Hepatocyte (in vitro differentiated cells): ENCODE data around the gene MTPN. TPM values are rescaled to one million over a fixed set of nuclear protein-coding genes. Genes with fewer than 3 reads are reported as not detected.

Experiments used
- DNase-seq: peaks from one replicate; pipeline ENCODE4 v3.0.0-alpha.2; 2016; ENCODE audit warnings: low spot score
- H2AFZ ChIP-seq: fragments of 200-600 bp; sonication (generic); 2 replicates; pipeline ENCODE4 v1.6.0; 2016; ENCODE audit warnings: antibody characterized with exemption, mild to moderate bottlenecking
- H3K27ac ChIP-seq: fragments of 200-600 bp; sonication (generic); 2 replicates; pipeline ENCODE4 v1.5.1; 2016; ENCODE audit warnings: mild to moderate bottlenecking
- H3K27me3 ChIP-seq: fragments of 200-600 bp; sonication (generic); 2 replicates; pipeline ENCODE4 v1.6.1; 2016
- H3K36me3 ChIP-seq: fragments of 200-600 bp; sonication (generic); replicated peaks from 2 replicates; pipeline ENCODE4 v1.5.1; 2016; ENCODE audit warnings: low read depth; ENCODE audit not compliant: insufficient read depth
- H3K4me1 ChIP-seq: fragments of 200-600 bp; sonication (generic); 2 replicates; pipeline ENCODE4 v1.5.1; 2016; ENCODE audit warnings: mild to moderate bottlenecking, moderate library complexity; ENCODE audit not compliant: insufficient read depth
- H3K4me2 ChIP-seq: fragments of 200-600 bp; sonication (generic); 2 replicates; pipeline ENCODE4 v1.6.0; 2016
- H3K4me3 ChIP-seq: fragments of 200-600 bp; sonication (generic); 2 replicates; pipeline ENCODE4 v1.5.1; 2016; ENCODE audit warnings: mild to moderate bottlenecking
- H3K79me2 ChIP-seq: fragments of 200-600 bp; sonication (generic); 2 replicates; pipeline ENCODE4 v1.6.0; 2017; ENCODE audit warnings: mild to moderate bottlenecking
- H3K9me2 ChIP-seq: fragments of 200-600 bp; sonication (generic); replicated peaks from 2 replicates; pipeline ENCODE4 v1.6.0; 2017; ENCODE audit warnings: mild to moderate bottlenecking; ENCODE audit not compliant: insufficient read depth
- H3K9me3 ChIP-seq: fragments of 200-600 bp; sonication (generic); 2 replicates; pipeline ENCODE4 v1.5.1; 2016; ENCODE audit warnings: low read depth, mild to moderate bottlenecking
- H4K20me1 ChIP-seq: fragments of 200-600 bp; sonication (generic); 2 replicates; pipeline ENCODE4 v1.6.0; 2016; ENCODE audit warnings: mild to moderate bottlenecking; ENCODE audit not compliant: insufficient read depth, poor library complexity, severe bottlenecking
- CTCF ChIP-seq: fragments of 200-600 bp; sonication (generic); IDR thresholded peaks from 2 replicates; pipeline ENCODE4 v1.5.1; 2016; ENCODE audit warnings: antibody characterized with exemption, mild to moderate bottlenecking; ENCODE audit not compliant: poor library complexity
- EZH2 ChIP-seq: fragments of 200-600 bp; sonication (generic); IDR thresholded peaks from 2 replicates; pipeline ENCODE4 v1.6.1; 2016; ENCODE audit warnings: antibody characterized with exemption, mild to moderate bottlenecking, borderline replicate concordance
- EZH2phosphoT487 ChIP-seq: fragments of 200-600 bp; sonication (generic); IDR thresholded peaks from one replicate; pipeline ENCODE4 v1.6.1; 2018; ENCODE audit warnings: antibody characterized with exemption, mild to moderate bottlenecking, low read depth, moderate library complexity; ENCODE audit not compliant: unreplicated experiment, severe bottlenecking
- WGBS: methylation state at CpG from one replicate; pipeline ENCODE4 v1.1.6; 2016; ENCODE audit warnings: low lambda C conversion rate; ENCODE audit errors: missing lambda C conversion rate; 5-methylcytosine and 5-hydroxymethylcytosine counted together
- polyA plus RNA-seq: library from polyadenylated mRNA; unstranded; fragments of >200 nt; fragmentation: Nextera tagmentation; extraction: Ambion mirVana; gene quantifications from 2 replicates; pipeline ENCODE4 v1.2.1, GENCODE V29; 2016
- total RNA-seq: library from RNA; depleted of rRNA; stranded (reverse); fragments of >200 nt; gene quantifications from 2 replicates; pipeline ENCODE4 v1.2.3, GENCODE V29; 2014

MTPN gene
- total and polyA plus RNA-seq, 2 experiments from 2014 or later: 32.8 to 131 TPM

GRCh38 chr7:136015638-136016037 lies 38.5 kb upstream of the MTPN start:
- H3K27ac ChIP-seq: no peak overlapping the region
- H3K9me3 ChIP-seq: no peaks in the 10 kb centered on the region
- no peak overlapping the region for H3K4me3 ChIP-seq
- H3K27me3 ChIP-seq: no peaks in the 10 kb centered on the region
- no peak overlapping the region for H3K4me2 ChIP-seq
- H3K4me1 ChIP-seq: no peaks in the 10 kb centered on the region
- H2AFZ ChIP-seq: no peak overlapping the region
- no peaks in the 10 kb centered on the region for H3K36me3 ChIP-seq
- H3K9me2 ChIP-seq: no peaks in the 10 kb centered on the region
- DNase-seq: no peak
- H4K20me1 ChIP-seq: no peaks in the 10 kb centered on the region
- 23% methylated on average over 1 of the region's 1 CpG for WGBS
- TF ChIP-seq CTCF (no peak), EZH2phosphoT487 (no peak), EZH2 (no peak)
- H3K79me2 ChIP-seq: no peaks in the 10 kb centered on the region

- Histone ChIP-seq H3K4me3 (no peak overlapping the region), H3K79me2 (no peaks in the 10 kb centered on the region), H3K9me2 (no peaks in the 10 kb centered on the region), H4K20me1 (no peaks in the 10 kb centered on the region), H3K27ac (no peak overlapping the region), H3K27me3 (no peaks in the 10 kb centered on the region), H3K36me3 (no peaks in the 10 kb centered on the region), H2AFZ (no peak overlapping the region), H3K4me2 (no peak overlapping the region), H3K9me3 (no peaks in the 10 kb centered on the region), H3K4me1 (no peaks in the 10 kb centered on the region)
- no peak for DNase-seq
- no peak for TF ChIP-seq EZH2phosphoT487
- no peak for TF ChIP-seq CTCF
- 97% methylated on average over 3 of the region's 3 CpGs for WGBS
These were observed 37.5 kb upstream of the MTPN start for GRCh38 chr7:136014659-136015058.

GRCh38 chr7:136012238-136012637 lies 35.1 kb upstream of the MTPN start:
- no peak for DNase-seq
- Histone ChIP-seq H3K4me1 (no peaks in the 10 kb centered on the region), H3K4me3 (no peak overlapping the region), H3K9me3 (no peaks in the 10 kb centered on the region), H3K27me3 (no peaks in the 10 kb centered on the region), H4K20me1 (no peaks in the 10 kb centered on the region), H2AFZ (no peak overlapping the region), H3K9me2 (no peaks in the 10 kb centered on the region), H3K36me3 (no peaks in the 10 kb centered on the region), H3K4me2 (no peak overlapping the region), H3K79me2 (no peaks in the 10 kb centered on the region), H3K27ac (no peak overlapping the region)
- TF ChIP-seq CTCF (no peak), EZH2 (no peak), EZH2phosphoT487 (no peak)
- WGBS: 95% methylated on average over 8 of the region's 8 CpGs
